Activated CD8-positive, alpha-beta memory T cell treated with anti-CD3 and anti-CD28 coated beads for 36 hours (primary cell): ENCODE measurements around the gene WDR33. TPM values are rescaled to one million over a fixed set of nuclear protein-coding genes. Genes with fewer than 3 reads are reported as not detected.
"Not testable (repeated sequence)": the region's sequence is repeated elsewhere in the genome, so short reads cannot be mapped to it uniquely, and the experiment has no call there.

ENCODE experiments used
- CTCF ChIA-PET: fragments of 350-600 bp; sonication (Branson Sonifier 250); formaldehyde crosslinking; loops from one replicate; lab custom pipeline; 2021; ENCODE audit warnings: antibody characterized with exemption; lab: Charles Lee
- POLR2A ChIA-PET: fragments of 350-600 bp; sonication (Branson Sonifier 250); formaldehyde crosslinking; loops from one replicate; lab custom pipeline; 2021; ENCODE audit warnings: antibody characterized with exemption; lab: Charles Lee
- total RNA-seq, 2 experiments: library from RNA; stranded (reverse); gene quantifications; one replicate each; pipeline ENCODE4 v1.2.3, GENCODE V29; 2021

Gene WDR33
- total RNA-seq, 2 experiments from 2014 or later, result 75.5 to 80.3 TPM

DNA sequence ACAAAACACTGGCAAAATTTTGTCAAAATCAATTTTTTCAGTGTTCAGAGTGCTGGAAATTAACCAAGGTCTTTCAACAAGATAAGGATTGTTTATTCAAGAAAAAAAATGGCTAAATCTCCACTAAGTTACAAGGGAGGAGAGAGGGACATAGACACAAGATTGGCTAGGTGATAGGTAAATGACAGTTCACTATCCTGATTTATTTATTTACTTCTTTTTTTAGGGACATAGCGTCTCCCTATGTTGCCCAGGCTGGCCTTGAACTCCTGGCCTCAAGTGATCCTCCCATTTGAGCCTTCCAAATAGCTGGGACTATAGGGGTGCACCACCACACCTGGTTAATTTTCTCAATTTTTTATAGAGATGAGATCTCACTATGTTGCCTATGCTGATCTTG is 3.7 kb upstream of the WDR33 start:
- POLR2A ChIA-PET, result interaction anchor here (0.6 kb wide), 1 partner anchor 45 kb away, joined by 4 read pairs; no protein-coding TSS in a partner anchor
- CTCF ChIA-PET, result no interaction called here

GRCh38 chr2:127812441-127812840 is 1.5 kb upstream of the WDR33 start:
- POLR2A ChIA-PET, result not testable (repeated sequence)
- CTCF ChIA-PET, result interaction anchor here (1.2 kb wide), 1 partner anchor 19 kb away, joined by 3 read pairs; no protein-coding TSS in a partner anchor

DNA sequence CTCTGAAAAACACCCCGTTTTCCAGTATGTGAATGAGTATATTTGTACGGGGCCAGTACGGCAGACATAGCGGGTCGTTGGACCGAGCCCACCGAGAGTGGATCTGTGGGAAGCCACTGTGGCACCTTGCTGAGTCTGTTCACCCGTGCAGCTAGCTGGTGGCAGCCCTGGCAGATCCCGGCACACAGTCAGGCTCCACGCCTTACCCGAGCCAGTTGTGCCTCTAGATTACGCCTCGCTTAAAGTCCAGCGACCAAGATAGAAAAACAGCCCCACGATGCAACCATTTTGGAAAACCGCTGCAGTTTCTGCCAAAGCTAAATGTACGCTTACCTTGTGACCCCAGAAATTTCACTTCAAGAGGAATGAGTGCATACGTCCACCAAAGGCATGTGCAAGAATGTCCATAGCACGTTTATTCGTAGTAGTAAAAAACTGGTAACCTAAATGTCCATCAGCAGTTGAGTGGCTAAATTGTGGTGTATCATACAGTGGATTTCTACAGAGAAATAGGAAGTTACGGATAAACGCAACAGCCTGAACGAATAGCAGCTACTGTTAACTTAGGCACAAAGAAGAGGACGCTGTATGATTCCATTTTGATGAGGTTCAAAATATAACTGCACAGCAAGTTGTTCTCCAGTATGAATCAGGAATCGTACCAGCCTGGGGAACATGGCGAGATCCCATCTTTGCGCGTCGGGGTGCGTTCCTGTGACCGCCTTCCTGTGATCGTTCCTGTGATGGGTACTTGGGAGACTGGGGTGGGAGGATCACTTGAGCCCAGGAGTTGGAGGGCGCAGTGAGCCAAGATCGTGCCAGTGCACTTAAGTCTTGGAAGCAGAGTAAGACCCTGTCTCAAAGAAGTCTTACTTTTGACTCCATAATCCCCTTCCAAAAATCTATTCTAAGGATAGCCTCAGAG is 688 bp upstream of the WDR33 start:
- POLR2A ChIA-PET, result interaction anchor here (1.0 to 1.4 kb wide), 3 partner anchors 18 to 110 kb away, joined by 3 to 8 read pairs (median 4); partner anchors contain the start of genes POLR2D and SFT2D3
- CTCF ChIA-PET, result interaction anchor here (1.0 to 1.3 kb wide), 3 partner anchors 18 to 220 kb away, joined by 3 read pairs; no protein-coding TSS in a partner anchor

DNA sequence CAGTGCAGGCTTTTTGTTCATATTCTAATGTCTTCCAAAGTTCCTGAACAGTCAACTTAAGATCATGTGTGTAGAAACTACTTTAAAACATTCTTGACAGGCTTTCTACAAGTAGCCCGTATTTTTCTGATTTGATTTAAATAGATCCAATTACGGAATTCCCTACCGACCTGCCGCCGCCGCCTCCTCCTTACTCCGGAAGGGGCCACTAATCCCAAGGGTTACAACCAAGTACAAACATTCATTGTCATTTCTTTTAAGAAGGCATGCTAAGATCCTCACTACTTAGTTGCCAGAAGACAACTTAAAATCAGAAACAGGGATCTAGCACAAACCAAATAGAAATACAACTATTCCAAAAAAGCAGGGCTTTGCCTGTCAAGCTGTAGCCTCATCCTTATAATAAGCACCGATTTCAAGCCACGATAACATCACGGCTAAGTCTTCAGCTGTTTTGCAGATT is 784 bp downstream of the WDR33 start:
- ChIA-PET CTCF (interaction anchor here (1.3 kb wide), 1 partner anchor 106 kb away, joined by 3 read pairs; no protein-coding TSS in a partner anchor), POLR2A (interaction anchor here (0.6 to 1.4 kb wide), 4 partner anchors 12 to 84 kb away, joined by 3 read pairs; partner anchors contain the start of gene POLR2D)

DNA sequence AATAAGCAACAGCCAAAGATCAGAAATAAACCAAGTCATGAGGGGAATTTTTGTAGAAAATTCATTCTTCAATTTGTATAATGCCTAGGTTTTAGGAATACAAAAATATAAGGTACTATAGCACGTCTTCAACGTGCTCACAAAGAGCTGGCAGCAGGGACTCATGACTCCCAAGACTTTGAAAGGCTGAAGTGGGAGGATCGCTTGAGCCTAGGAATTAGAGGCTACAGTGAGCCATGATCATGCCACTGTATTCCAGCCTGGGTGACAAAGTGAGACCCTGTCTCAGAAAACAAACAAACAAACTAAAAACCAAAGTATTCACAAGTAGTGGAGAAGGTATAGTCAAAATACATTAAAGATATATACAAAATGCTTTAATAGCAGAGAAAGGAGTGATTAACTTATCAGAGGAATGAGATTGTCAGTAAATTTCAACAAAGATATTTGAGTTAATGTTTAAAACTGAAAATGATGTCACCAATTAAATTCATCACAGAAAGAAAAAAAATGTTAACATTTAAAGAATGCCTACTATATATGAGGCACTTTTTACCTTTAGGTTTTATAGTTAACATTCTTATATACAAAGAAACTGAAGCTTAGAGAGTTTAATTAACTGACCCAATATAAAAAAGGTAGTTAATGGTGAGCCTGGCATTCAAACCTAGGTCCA is 3.2 kb downstream of the WDR33 start:
- POLR2A ChIA-PET, result interaction anchor here (0.9 kb wide), 1 partner anchor 34 kb away, joined by 3 read pairs; no protein-coding TSS in a partner anchor
- CTCF ChIA-PET, result interaction anchor here (0.6 kb wide), 1 partner anchor 87 kb away, joined by 3 read pairs; no protein-coding TSS in a partner anchor

GRCh38 chr2:127806860-127807259 is 4.1 kb downstream of the WDR33 start:
- CTCF ChIA-PET, result not testable (repeated sequence)
- POLR2A ChIA-PET, result interaction anchor here (0.9 kb wide), 1 partner anchor 35 kb away, joined by 3 read pairs; no protein-coding TSS in a partner anchor

DNA sequence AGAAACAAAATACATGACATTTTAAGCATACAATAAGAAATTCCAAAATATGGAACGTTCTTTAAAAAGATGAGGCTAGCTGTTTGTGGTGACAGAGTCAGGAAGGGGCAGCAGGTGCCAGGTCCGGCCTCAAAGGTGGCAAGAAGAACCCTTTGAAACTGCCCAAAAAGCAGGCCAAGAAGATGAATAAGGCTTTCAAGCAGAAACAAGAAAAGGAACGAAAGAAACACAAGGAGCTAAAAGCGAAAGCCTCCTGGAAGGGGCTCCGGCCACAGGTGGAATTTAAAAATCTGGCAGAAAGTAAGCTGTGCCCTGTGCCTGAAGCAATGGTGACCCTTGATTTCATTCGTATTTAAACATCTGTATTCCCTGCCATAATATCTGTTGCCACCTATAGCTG is 5.5 kb downstream of the WDR33 start:
- ChIA-PET CTCF (interaction anchor here (0.6 to 1.1 kb wide), 2 partner anchors 32 to 45 kb away, joined by 3 to 6 read pairs; no protein-coding TSS in a partner anchor), POLR2A (interaction anchor here (0.7 kb wide), 1 partner anchor 29 kb away, joined by 6 read pairs; no protein-coding TSS in a partner anchor)

DNA sequence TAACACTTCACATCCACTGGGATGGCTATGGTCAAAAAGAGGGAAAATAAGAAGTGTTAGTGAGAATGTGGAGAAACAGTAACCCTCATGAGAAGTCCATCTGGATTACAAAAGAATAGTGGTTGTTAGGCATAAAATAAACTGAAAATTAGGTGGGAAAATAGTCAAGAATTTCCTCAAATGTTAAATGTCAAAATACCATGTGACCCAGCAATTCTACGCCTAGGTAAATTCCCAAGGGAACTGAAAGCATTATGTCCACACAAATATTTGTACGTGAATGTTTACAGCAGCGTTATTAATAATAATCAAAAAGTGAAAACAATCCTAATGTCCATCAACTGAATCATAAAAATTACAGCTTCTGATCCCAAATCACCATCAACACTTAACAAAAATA is 11.0 kb downstream of the WDR33 start:
- POLR2A ChIA-PET, result no interaction called here

GRCh38 chr2:127796389-127796788 is 14.6 kb downstream of the WDR33 start:
- CTCF ChIA-PET, result no interaction called here

More for the DNA sequence above, 11.0 kb downstream of the WDR33 start:
- CTCF ChIA-PET, result interaction anchor here (0.6 kb wide), 1 partner anchor 18 kb away, joined by 4 read pairs; no protein-coding TSS in a partner anchor

DNA sequence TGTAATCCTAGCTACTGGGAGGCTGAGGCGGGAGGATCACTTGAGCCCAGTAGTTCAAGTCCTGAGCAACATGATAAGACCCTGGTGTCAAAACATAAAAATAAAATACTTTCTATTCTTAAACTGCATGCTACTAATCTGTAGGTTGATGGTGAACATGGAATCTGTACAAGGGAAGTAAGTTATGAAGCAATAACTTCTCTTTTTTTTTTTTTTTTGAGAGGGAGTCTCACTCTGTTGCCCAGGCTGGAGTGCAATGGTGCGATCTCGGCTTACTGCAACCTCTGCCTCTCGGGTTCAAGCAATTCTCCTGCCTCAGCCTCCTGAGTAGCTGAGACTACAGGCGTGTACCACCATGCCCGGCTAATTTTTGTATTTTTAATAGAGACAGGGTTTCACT is 16.1 kb downstream of the WDR33 start:
- POLR2A ChIA-PET, CTCF ChIA-PET: not testable (repeated sequence)

More at GRCh38 chr2:127796389-127796788, 14.6 kb downstream of the WDR33 start:
- POLR2A ChIA-PET, result no interaction called here

DNA sequence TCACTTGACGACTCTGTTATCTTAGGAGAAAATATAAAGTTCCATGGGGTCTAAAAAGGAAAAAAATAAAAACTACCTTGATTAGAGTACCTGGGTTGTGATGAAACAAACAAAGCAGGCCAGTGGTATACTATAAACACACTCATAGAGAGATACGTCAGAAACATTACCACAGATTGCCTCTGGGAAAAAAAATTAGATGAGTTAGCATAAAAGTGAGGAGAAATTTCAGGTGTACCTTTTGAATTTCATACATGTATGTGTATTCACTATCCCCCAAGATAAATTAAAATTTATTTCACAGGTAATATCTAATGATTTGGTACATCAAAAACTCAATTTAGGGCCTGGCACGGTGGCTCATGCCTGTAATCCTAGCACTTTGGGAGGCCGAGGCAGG is 18.2 kb downstream of the WDR33 start:
- ChIA-PET CTCF (interaction anchor here (1.2 kb wide), 1 partner anchor 46 kb away, joined by 3 read pairs; no protein-coding TSS in a partner anchor), POLR2A (no interaction called here)

GRCh38 chr2:127790694-127791529 is 20.1 kb downstream of the WDR33 start:
- CTCF ChIA-PET, result interaction anchor here (1.3 kb wide), 1 partner anchor 8 kb away, joined by 3 read pairs; no protein-coding TSS in a partner anchor
- POLR2A ChIA-PET, result no interaction called here

- POLR2A ChIA-PET, result interaction anchor here (0.6 kb wide), 1 partner anchor 72 kb away, joined by 4 read pairs; the partner anchor contains the start of gene POLR2D
- CTCF ChIA-PET, result no interaction called here
Observed at GRCh38 chr2:127786048-127786809, 24.7 kb downstream of the WDR33 start.

DNA sequence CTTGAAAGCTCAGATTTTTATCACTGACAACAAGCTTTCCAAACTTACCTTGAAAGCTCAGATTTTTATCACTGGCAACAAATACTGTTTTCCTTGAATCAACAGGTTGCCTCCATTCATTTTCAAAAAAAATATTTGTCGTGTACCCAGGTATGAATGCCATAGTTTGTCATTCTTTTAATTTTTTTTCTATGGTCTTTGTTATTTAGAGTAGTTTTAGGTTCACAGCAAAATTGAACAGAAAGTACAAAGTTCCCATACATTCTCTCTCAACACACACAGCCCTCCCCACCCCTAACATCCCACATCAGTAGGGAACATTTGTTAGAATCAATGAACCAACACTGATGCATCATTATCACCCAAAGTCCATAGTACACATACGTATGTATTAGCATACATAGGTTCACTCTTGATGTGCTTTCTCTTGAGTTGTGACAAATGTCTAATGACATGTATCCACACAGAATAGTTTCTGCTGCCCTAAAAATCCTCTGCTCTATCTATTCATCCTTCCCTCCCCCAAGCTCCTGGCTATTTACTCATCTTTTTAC is 25.9 kb downstream of the WDR33 start:
- POLR2A ChIA-PET, result no interaction called here
- CTCF ChIA-PET, result no interaction called here

GRCh38 chr2:127783101-127783500 is 27.9 kb downstream of the WDR33 start:
- ChIA-PET POLR2A (no interaction called here), CTCF (interaction anchor here (1.1 kb wide), 1 partner anchor 8 kb away, joined by 3 read pairs; no protein-coding TSS in a partner anchor)

GRCh38 chr2:127778850-127779249 is 32.1 kb downstream of the WDR33 start:
- POLR2A ChIA-PET, result no interaction called here
- CTCF ChIA-PET, result no interaction called here

GRCh38 chr2:127778447-127778846 is 32.5 kb downstream of the WDR33 start:
- ChIA-PET POLR2A (no interaction called here), CTCF (no interaction called here)
